ENCODE data around the gene GPR21. TPM values are rescaled to one million over a fixed set of nuclear protein-coding genes. Genes with fewer than 3 reads are reported as not detected.

The GPR21 gene, protein sequence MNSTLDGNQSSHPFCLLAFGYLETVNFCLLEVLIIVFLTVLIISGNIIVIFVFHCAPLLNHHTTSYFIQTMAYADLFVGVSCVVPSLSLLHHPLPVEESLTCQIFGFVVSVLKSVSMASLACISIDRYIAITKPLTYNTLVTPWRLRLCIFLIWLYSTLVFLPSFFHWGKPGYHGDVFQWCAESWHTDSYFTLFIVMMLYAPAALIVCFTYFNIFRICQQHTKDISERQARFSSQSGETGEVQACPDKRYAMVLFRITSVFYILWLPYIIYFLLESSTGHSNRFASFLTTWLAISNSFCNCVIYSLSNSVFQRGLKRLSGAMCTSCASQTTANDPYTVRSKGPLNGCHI
- total RNA-seq = 7.7 TPM

DNA sequence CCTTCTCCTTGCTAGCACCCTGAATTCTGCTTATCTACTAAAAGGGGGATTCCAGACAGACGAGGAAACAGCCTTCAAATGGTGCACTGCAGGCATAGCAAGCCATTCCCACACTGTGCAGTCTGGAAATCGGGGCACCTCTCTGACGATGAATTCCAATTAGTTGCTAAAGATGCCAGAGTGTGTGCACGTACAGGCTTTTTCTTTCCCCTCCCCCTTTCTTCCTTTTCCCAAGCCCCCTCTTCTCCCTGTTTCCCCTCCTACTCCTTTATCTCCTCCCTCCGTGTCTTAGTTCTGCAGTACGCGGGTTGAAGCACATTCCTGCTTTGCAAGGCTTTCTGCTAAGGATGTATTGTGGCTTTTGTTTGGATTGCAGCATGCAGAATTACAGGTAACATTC lies at the start of gene GPR21:
GPR21 (plus strand) TSS at position 316 of the 400 bp plus-strand sequence. CDS start 900 bp downstream, outside the sequence.

Other genes starting within 250 kb of the GPR21 start
- gene OR5C1, start 244.7 kb upstream of the GPR21 start, total RNA-seq = not detected
- not detected for gene OR1K1, start 233.5 kb upstream of the GPR21 start, total RNA-seq
- 54.4 TPM for gene PDCL, start 205.1 kb upstream of the GPR21 start, total RNA-seq
- gene RC3H2, start 128.3 kb upstream of the GPR21 start, total RNA-seq = 77.6 TPM
- gene ZBTB6, start 120.3 kb upstream of the GPR21 start, total RNA-seq = 29.5 TPM
- 18.4 TPM for gene ZBTB26, start 102.2 kb upstream of the GPR21 start, total RNA-seq
- 106 TPM for gene RABGAP1, start 92.6 kb upstream of the GPR21 start, total RNA-seq
- 63.0 TPM for gene STRBP, start 234.9 kb downstream of the GPR21 start, total RNA-seq

All from camera-type eye (tissue), 1 donor.